ENCODE measurements around the gene PAK5. TPM values are rescaled to one million over a fixed set of nuclear protein-coding genes. Genes with fewer than 3 reads are reported as not detected.

Gene PAK5
- total and polyA plus RNA-seq, 4 donors = 0.02 to 0.17 (median 0.04) TPM; not detected in 1

- TF ChIP-seq ZBTB33 (IDR thresholded peaks at IDR 0.05) (no peak), JUND (IDR thresholded peaks at IDR 0.05) (no peak)
- no peaks in the 10 kb centered on the region for H3K36me3 ChIP-seq (ENCODE audit: control insufficient read depth in 4 of 4, insufficient read depth in 3 of 4, low read depth in 1 of 4, low read length in 3 of 4)
- no peak overlapping the region for H3K27ac ChIP-seq (ENCODE audit: low read depth in 1 of 2, low read length in 2 of 2)
- peaks cover 0 to 3% (median 1%) of the 10 kb centered on the region in 4 donors for H3K27me3 ChIP-seq (ENCODE audit: control insufficient read depth in 4 of 4, insufficient read depth in 4 of 4, low read length in 3 of 4)
- H3K4me3 ChIP-seq (ENCODE audit: low read depth in 1 of 3, low read length in 3 of 3) = no peak overlapping the region
- no peak for DNase-seq (ENCODE audit: low spot score)
- 73% methylated on average over 1 of the region's 1 CpG for WGBS
- no peak overlapping the region for H3K9ac ChIP-seq (ENCODE audit: low read depth in 1 of 2, low read length in 2 of 2)
- no peaks in the 10 kb centered on the region for H3K9me3 ChIP-seq (ENCODE audit: control insufficient read depth in 4 of 4, low read length in 3 of 4)
- no peaks in the 10 kb centered on the region for H3K4me1 ChIP-seq (ENCODE audit: control insufficient read depth in 4 of 4, insufficient read depth in 4 of 4, low read length in 3 of 4)
Measured at GRCh38 chr20:9835302-9835701, 3.6 kb downstream of the PAK5 start.

- H3K27me3 ChIP-seq (ENCODE audit: control insufficient read depth in 4 of 4, insufficient read depth in 4 of 4, low read length in 3 of 4) = no peaks in the 10 kb centered on the region
- H3K9ac ChIP-seq (ENCODE audit: low read depth in 1 of 2, low read length in 2 of 2) = no peak overlapping the region
- no peak overlapping the region for H3K4me3 ChIP-seq (ENCODE audit: low read depth in 1 of 3, low read length in 3 of 3)
- DNase-seq (ENCODE audit: low spot score) = no peak
- no peaks in the 10 kb centered on the region for H3K4me1 ChIP-seq (ENCODE audit: control insufficient read depth in 4 of 4, insufficient read depth in 4 of 4, low read length in 3 of 4)
- 88% methylated on average over 5 of the region's 5 CpGs for WGBS
- H3K36me3 ChIP-seq (ENCODE audit: control insufficient read depth in 4 of 4, insufficient read depth in 3 of 4, low read depth in 1 of 4, low read length in 3 of 4) = no peaks in the 10 kb centered on the region
- TF ChIP-seq EGR1 (IDR thresholded peaks at IDR 0.05; ENCODE audit: low read depth in 2 of 2) (no peak), RAD21 (IDR thresholded peaks at IDR 0.05) (no peak), YY1 (IDR thresholded peaks at IDR 0.05) (no peak), FOXA1 (IDR thresholded peaks at IDR 0.05) (no peak), HNF4G (IDR thresholded peaks at IDR 0.05) (no peak), NR2F2 (IDR thresholded peaks at IDR 0.05) (no peak), ZBTB33 (IDR thresholded peaks at IDR 0.05) (no peak), JUND (IDR thresholded peaks at IDR 0.05) (no peak), SP1 (IDR thresholded peaks at IDR 0.05) (no peak), FOXA2 (IDR thresholded peaks at IDR 0.05) (no peak), RXRA (IDR thresholded peaks at IDR 0.05) (no peak), HNF4A (conservative IDR thresholded peaks at IDR 0.05) (no peak), MAX (IDR thresholded peaks at IDR 0.05) (no peak), TAF1 (conservative IDR thresholded peaks at IDR 0.05) (no peak), GABPA (IDR thresholded peaks at IDR 0.05 in 1 of 2, conservative IDR thresholded peaks at IDR 0.05 in 1 of 2) (no peak)
- TF ChIP-seq, protein P1, sequence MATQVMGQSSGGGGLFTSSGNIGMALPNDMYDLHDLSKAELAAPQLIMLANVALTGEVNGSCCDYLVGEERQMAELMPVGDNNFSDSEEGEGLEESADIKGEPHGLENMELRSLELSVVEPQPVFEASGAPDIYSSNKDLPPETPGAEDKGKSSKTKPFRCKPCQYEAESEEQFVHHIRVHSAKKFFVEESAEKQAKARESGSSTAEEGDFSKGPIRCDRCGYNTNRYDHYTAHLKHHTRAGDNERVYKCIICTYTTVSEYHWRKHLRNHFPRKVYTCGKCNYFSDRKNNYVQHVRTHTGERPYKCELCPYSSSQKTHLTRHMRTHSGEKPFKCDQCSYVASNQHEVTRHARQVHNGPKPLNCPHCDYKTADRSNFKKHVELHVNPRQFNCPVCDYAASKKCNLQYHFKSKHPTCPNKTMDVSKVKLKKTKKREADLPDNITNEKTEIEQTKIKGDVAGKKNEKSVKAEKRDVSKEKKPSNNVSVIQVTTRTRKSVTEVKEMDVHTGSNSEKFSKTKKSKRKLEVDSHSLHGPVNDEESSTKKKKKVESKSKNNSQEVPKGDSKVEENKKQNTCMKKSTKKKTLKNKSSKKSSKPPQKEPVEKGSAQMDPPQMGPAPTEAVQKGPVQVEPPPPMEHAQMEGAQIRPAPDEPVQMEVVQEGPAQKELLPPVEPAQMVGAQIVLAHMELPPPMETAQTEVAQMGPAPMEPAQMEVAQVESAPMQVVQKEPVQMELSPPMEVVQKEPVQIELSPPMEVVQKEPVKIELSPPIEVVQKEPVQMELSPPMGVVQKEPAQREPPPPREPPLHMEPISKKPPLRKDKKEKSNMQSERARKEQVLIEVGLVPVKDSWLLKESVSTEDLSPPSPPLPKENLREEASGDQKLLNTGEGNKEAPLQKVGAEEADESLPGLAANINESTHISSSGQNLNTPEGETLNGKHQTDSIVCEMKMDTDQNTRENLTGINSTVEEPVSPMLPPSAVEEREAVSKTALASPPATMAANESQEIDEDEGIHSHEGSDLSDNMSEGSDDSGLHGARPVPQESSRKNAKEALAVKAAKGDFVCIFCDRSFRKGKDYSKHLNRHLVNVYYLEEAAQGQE (IDR thresholded peaks at IDR 0.05) = no peak
- TF ChIP-seq, protein P2, sequence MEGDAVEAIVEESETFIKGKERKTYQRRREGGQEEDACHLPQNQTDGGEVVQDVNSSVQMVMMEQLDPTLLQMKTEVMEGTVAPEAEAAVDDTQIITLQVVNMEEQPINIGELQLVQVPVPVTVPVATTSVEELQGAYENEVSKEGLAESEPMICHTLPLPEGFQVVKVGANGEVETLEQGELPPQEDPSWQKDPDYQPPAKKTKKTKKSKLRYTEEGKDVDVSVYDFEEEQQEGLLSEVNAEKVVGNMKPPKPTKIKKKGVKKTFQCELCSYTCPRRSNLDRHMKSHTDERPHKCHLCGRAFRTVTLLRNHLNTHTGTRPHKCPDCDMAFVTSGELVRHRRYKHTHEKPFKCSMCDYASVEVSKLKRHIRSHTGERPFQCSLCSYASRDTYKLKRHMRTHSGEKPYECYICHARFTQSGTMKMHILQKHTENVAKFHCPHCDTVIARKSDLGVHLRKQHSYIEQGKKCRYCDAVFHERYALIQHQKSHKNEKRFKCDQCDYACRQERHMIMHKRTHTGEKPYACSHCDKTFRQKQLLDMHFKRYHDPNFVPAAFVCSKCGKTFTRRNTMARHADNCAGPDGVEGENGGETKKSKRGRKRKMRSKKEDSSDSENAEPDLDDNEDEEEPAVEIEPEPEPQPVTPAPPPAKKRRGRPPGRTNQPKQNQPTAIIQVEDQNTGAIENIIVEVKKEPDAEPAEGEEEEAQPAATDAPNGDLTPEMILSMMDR (IDR thresholded peaks at IDR 0.05; ENCODE audit: low read depth, low read length, missing input control) = no peak
- TF ChIP-seq, protein P3, sequence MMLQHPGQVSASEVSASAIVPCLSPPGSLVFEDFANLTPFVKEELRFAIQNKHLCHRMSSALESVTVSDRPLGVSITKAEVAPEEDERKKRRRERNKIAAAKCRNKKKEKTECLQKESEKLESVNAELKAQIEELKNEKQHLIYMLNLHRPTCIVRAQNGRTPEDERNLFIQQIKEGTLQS (IDR thresholded peaks at IDR 0.05) = no peak
- H3K27ac ChIP-seq (ENCODE audit: low read depth in 1 of 2, low read length in 2 of 2) = no peak overlapping the region
- no peaks in the 10 kb centered on the region for H3K9me3 ChIP-seq (ENCODE audit: control insufficient read depth in 4 of 4, low read length in 3 of 4)
Measured at GRCh38 chr20:9831032-9831431, 7.8 kb downstream of the PAK5 start.
